ENCODE measurements around the gene BTRC. TPM values are rescaled to one million over a fixed set of nuclear protein-coding genes. Genes with fewer than 3 reads are reported as not detected.
A peak's percentile ranks its signal among the peaks of the same experiment; 100 is the strongest.

The BTRC gene
- total and polyA plus RNA-seq, 2 donors from 2014 or later = 6.7 to 18.0 TPM

DNA sequence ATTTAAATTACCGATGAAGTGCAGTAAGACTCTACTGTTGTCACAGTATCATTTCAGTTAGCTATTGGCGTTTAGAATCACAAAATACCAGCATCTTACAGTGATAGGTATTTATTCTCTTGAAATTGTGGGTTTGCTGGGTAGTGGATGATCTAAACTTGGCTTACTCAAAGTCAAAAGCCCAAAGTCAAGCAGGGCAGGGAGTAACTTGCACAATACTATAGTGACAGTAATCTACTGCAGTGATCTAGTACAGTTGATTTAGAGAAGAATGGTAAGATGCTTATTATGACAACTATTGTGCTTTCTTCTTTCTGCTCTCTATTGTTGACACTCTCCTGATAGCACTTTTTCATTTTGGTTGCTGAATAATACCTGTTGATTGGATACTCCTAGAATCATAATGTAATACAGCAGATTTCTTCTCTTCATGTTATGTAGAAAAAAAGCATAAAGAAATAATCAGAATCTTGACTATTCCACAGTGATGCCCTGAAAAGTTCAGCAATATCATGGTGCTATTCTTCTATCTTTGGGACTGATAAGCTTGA is 10.0 kb downstream of the BTRC start:
- no peaks in the 10 kb centered on the region for H3K27me3 ChIP-seq (ENCODE audit: control insufficient read depth, insufficient read depth, low read length)
- DNase-seq (no peak), FAIRE-seq (no peak)
- intact Hi-C loops (cut with DNase I) = no loop called here
- no peak overlapping the region for H3K9ac ChIP-seq (ENCODE audit: low read length in 3 of 3)
- no peak overlapping the region for H3K27ac ChIP-seq (ENCODE audit: low read depth in 2 of 2, low read length in 2 of 2)
- H3K4me1 ChIP-seq (ENCODE audit: control insufficient read depth in 2 of 3, insufficient read depth in 2 of 3, low read depth in 1 of 3, low read length in 3 of 3) = no peaks in the 10 kb centered on the region
- H3K9me3 ChIP-seq (ENCODE audit: control insufficient read depth in 2 of 3, insufficient read depth in 1 of 3, low read length in 3 of 3) = no peaks in the 10 kb centered on the region
- TF ChIP-seq CTCF (IDR thresholded peaks at IDR 0.05; ENCODE audit: borderline replicate concordance, extremely low read depth, insufficient read depth) = no peak
- no peak overlapping the region for H3K4me3 ChIP-seq (ENCODE audit: low read length in 3 of 3)
- no peaks in the 10 kb centered on the region for H3K36me3 ChIP-seq (ENCODE audit: control insufficient read depth in 2 of 3, insufficient read depth in 3 of 3, low read length in 3 of 3)

GRCh38 chr10:101364721-101365120 is 10.8 kb downstream of the BTRC start:
- FAIRE-seq = peak; percentile 91
- Histone ChIP-seq H3K9me3 (ENCODE audit: control insufficient read depth in 2 of 3, insufficient read depth in 1 of 3, low read length in 3 of 3) (no peaks in the 10 kb centered on the region), H3K4me1 (ENCODE audit: control insufficient read depth in 2 of 3, insufficient read depth in 2 of 3, low read depth in 1 of 3, low read length in 3 of 3) (no peaks in the 10 kb centered on the region), H3K9ac (ENCODE audit: low read length in 3 of 3) (no peak overlapping the region), H3K27ac (ENCODE audit: low read depth in 2 of 2, low read length in 2 of 2) (no peak overlapping the region), H3K4me3 (ENCODE audit: low read length in 3 of 3) (no peak overlapping the region), H3K36me3 (ENCODE audit: control insufficient read depth in 2 of 3, insufficient read depth in 3 of 3, low read length in 3 of 3) (no peaks in the 10 kb centered on the region), H3K27me3 (ENCODE audit: control insufficient read depth, insufficient read depth, low read length) (no peaks in the 10 kb centered on the region)
- no peak for TF ChIP-seq CTCF (IDR thresholded peaks at IDR 0.05; ENCODE audit: borderline replicate concordance, extremely low read depth, insufficient read depth)
- no peak for DNase-seq
- intact Hi-C loops (cut with DNase I) = no loop called here

DNA sequence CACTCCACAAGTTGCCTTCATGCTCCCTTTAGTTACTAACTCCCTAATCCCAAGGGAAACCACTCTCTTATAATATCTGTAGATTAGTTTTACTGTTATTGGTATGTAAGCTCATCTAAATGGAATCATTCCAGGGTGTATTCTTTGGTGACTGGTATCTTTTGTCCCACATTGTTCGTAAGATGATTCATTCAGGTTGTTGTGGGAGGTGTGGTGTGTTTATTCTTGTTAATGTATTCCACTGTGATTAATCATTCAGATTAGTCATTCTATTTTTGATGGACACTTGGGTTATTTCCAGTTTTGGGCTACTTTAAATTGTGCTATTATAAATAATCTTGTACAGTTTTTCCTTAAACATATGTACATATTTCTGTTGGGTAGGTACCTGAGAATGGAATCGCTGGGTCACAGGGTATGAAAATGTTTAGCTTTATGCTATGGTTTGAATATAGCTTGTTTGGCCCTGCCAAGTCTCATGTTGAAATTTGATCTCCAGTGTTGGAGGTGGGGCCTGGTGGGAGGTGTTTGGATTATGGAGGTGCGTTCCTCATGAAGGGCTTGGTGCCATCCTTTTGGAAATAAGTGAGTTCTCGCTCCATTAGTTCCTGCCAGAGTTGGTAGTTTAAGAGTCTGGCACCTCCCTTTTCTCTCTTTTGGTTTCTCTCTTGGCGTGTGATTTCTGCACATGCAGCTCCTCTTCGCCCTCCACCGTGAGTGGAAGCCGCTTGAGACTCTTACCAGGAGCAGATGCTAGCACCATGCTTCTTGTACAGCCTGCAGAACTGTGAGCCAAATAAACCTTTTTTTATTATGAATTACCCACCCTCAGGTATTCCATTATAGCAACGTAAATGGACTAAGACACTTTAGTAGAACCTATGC is 13.8 kb downstream of the BTRC start:
- Histone ChIP-seq H3K9me3 (ENCODE audit: control insufficient read depth in 2 of 3, insufficient read depth in 1 of 3, low read length in 3 of 3) (no peaks in the 10 kb centered on the region), H3K27me3 (ENCODE audit: control insufficient read depth, insufficient read depth, low read length) (no peaks in the 10 kb centered on the region), H3K9ac (ENCODE audit: low read length in 3 of 3) (no peak overlapping the region), H3K27ac (ENCODE audit: low read depth in 2 of 2, low read length in 2 of 2) (no peak overlapping the region), H3K36me3 (ENCODE audit: control insufficient read depth in 2 of 3, insufficient read depth in 3 of 3, low read length in 3 of 3) (no peaks in the 10 kb centered on the region), H3K4me1 (ENCODE audit: control insufficient read depth in 2 of 3, insufficient read depth in 2 of 3, low read depth in 1 of 3, low read length in 3 of 3) (no peaks in the 10 kb centered on the region), H3K4me3 (ENCODE audit: low read length in 3 of 3) (no peak overlapping the region)
- FAIRE-seq = no peak
- peak in 3 of 5 donors; percentile 10 to 42 (median 41) for DNase-seq
- intact Hi-C loops (cut with DNase I) = no loop called here
- no peak for TF ChIP-seq CTCF (IDR thresholded peaks at IDR 0.05; ENCODE audit: borderline replicate concordance, extremely low read depth, insufficient read depth)

Measured in kidney (tissue), 14 donors.